Measurements from ENCODE around the gene SPAG9.

DNA sequence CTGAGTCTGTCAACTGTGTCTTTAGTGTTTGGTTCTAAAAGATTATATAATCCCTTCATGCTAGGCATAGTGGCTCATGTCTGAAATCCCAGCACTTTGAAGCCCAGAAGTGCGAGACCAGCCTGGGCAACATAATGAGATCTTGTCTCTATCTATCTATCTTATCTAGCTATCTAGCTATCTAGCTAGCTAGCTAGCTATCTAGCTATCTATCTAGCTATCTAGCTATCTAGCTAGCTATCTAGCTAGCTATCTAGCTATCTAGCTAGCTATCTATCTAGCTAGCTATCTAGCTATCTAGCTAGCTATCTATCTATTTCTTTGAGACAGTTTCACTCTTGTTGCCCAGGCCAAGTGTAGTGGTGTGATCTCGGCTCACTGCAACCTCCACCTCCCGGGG is 43.8 kb downstream of the SPAG9 start:
- TF ChIP-seq, protein P1, sequence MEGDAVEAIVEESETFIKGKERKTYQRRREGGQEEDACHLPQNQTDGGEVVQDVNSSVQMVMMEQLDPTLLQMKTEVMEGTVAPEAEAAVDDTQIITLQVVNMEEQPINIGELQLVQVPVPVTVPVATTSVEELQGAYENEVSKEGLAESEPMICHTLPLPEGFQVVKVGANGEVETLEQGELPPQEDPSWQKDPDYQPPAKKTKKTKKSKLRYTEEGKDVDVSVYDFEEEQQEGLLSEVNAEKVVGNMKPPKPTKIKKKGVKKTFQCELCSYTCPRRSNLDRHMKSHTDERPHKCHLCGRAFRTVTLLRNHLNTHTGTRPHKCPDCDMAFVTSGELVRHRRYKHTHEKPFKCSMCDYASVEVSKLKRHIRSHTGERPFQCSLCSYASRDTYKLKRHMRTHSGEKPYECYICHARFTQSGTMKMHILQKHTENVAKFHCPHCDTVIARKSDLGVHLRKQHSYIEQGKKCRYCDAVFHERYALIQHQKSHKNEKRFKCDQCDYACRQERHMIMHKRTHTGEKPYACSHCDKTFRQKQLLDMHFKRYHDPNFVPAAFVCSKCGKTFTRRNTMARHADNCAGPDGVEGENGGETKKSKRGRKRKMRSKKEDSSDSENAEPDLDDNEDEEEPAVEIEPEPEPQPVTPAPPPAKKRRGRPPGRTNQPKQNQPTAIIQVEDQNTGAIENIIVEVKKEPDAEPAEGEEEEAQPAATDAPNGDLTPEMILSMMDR (conservative IDR thresholded peaks at IDR 0.05; ENCODE audit: low read depth in 2 of 2): no peak
- TF ChIP-seq ZNF114 (CRISPR knock-in tag; IDR thresholded peaks at IDR 0.05): no peak
- TF ChIP-seq POLR2AphosphoS5 (IDR thresholded peaks at IDR 0.05; ENCODE audit: low read depth): no peak
- no peak for TF ChIP-seq EZH2phosphoT487 (IDR thresholded peaks at IDR 0.05; ENCODE audit: unreplicated experiment)
- TF ChIP-seq NANOG (IDR thresholded peaks at IDR 0.05; ENCODE audit: borderline replicate concordance): no peak
- TF ChIP-seq EZH2 (IDR thresholded peaks at IDR 0.05; ENCODE audit: low read depth, unreplicated experiment): no peak
- no peak for TF ChIP-seq STAT1 (IDR thresholded peaks at IDR 0.05; ENCODE audit: unreplicated experiment)
- TF ChIP-seq, protein P2, sequence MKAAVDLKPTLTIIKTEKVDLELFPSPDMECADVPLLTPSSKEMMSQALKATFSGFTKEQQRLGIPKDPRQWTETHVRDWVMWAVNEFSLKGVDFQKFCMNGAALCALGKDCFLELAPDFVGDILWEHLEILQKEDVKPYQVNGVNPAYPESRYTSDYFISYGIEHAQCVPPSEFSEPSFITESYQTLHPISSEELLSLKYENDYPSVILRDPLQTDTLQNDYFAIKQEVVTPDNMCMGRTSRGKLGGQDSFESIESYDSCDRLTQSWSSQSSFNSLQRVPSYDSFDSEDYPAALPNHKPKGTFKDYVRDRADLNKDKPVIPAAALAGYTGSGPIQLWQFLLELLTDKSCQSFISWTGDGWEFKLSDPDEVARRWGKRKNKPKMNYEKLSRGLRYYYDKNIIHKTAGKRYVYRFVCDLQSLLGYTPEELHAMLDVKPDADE (IDR thresholded peaks at IDR 0.05): no peak
- TF ChIP-seq JUNB (IDR thresholded peaks at IDR 0.05; ENCODE audit: unreplicated experiment): no peak
- no peak for TF ChIP-seq CREB1 (CRISPR knock-in tag; IDR thresholded peaks at IDR 0.05; ENCODE audit: low read depth)
- no peak for TF ChIP-seq ZNF331 (CRISPR knock-in tag; IDR thresholded peaks at IDR 0.05; ENCODE audit: low read depth)
